Activated CD4-positive, alpha-beta T cell treated with anti-CD3 and anti-CD28 coated beads, Interleukin-2, amount 50 U/mL, for 48 hours (primary cell): ENCODE results near the gene RASGRP1.
"Not testable (repeated sequence)": the region's sequence is repeated elsewhere in the genome, so short reads cannot be mapped to it uniquely, and the experiment has no call there.

Experiments
- DNase-seq, 2 experiments: peaks; one replicate each; pipeline ENCODE4 v3.0.0-alpha.2; 2020

RASGRP1 gene

GRCh38 chr15:38564557-38565286 lies at the start of gene RASGRP1:
Gene RASGRP1 (minus strand): TSS chr15:38564814. CDS start chr15:38564628, 186 bp downstream.
- peak; percentile 81 to 85 for DNase-seq

- peak; percentile 34 to 55 for DNase-seq
These were observed 48.5 kb upstream of the RASGRP1 start for GRCh38 chr15:38613085-38613484.

DNA sequence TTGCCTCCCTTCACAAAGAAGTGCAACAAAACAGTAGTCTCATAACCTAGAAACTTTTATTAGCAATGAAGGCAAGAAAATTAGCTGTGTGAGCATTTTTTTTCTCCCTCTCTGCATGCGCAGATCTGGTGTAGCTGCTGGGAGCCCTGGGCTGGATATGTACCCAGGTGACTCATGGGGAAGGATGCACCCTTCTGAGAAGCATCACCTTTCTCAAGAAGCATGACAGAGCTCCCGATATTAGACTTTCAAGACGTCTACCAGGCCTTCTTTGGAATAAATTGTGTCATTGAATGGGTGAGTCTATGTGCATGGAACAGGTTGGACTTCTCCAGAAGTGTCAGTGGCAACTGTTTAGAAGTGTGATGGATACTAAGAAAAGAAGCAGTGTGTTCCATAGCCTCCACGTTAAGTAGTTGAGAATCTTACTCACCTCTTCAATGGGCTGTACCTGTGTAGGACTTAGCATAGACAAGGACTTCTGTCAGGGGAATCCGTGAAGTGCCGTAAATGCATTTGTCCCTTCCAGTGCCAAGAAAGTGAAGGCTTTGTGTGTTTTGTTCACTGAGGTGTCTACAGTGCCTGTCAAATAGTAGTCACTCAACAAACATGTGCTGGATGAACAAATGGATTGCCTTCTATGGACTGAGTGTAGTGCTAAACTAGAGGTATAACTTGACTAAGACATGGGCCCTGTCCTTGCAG lies 47.7 kb upstream of the RASGRP1 start:
- DNase-seq, result peak; percentile 64 to 72

- peak; percentile 57 to 72 for DNase-seq
These were observed 46.6 kb upstream of the RASGRP1 start for GRCh38 chr15:38611228-38611627.

DNA sequence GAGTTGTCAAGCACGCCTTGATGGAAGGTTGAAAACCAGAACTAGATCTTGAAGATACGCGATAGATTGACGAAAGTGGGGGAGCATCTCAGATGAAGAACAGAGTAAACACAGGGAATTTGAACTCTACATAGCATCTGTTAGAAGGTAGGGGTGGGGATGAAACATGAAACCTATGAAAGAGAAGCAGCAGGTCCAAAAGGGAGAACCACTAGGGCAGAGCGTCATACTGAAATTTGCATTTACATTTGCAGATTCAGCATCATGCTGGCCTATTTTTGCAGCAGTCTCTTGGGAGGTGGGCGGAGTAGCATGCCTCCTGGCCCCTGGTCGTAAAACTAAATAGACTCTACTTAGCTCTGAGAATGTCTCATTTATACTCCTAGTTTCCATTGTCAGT lies 46.1 kb upstream of the RASGRP1 start:
- DNase-seq, result peak; percentile 55 to 68

- DNase-seq, result no peak
These were observed 44.6 kb upstream of the RASGRP1 start for GRCh38 chr15:38609097-38609738.

DNA sequence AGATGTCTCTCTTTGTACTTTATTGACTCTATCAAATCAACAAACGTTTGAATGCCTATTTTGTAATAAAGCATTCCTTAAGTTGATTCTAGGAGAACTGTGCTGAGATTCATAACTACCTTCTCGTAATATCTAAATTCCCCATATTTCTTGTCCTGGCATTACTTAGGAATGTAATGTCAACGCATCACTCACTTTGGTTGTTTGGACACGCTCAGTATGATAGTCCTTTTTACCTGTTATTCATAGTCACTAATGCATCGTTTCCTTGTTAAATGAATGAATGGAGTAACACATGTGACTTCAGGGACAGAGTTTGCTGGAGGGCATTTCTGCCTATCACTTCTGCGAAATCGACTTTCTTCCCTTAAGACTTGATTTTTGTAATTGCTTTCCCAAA lies 44.1 kb upstream of the RASGRP1 start:
- DNase-seq, result no peak

DNA sequence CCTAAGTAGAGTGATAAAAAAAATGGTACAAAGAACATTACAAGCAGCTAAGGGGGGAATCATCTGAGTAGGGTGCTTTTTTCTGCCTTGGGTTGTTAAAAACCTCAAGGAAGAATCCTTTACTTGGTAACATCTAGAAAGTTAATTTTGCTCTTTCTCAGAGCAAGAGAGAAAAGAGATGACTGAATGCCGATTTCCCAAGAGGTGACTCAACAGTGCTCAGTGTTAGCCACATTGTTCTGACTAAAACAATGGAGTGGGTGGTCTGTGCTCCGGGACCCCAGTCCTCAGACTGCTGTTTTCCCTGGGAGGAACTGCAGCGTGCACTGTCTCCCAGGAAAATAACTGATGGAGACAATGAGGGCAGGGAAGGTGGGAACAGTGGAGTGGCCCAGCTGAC lies 41.1 kb upstream of the RASGRP1 start:
- peak in 1 of 2 experiments; percentile 29 for DNase-seq

- DNase-seq, result no peak
These were observed 39.1 kb upstream of the RASGRP1 start for GRCh38 chr15:38603672-38604071.

DNA sequence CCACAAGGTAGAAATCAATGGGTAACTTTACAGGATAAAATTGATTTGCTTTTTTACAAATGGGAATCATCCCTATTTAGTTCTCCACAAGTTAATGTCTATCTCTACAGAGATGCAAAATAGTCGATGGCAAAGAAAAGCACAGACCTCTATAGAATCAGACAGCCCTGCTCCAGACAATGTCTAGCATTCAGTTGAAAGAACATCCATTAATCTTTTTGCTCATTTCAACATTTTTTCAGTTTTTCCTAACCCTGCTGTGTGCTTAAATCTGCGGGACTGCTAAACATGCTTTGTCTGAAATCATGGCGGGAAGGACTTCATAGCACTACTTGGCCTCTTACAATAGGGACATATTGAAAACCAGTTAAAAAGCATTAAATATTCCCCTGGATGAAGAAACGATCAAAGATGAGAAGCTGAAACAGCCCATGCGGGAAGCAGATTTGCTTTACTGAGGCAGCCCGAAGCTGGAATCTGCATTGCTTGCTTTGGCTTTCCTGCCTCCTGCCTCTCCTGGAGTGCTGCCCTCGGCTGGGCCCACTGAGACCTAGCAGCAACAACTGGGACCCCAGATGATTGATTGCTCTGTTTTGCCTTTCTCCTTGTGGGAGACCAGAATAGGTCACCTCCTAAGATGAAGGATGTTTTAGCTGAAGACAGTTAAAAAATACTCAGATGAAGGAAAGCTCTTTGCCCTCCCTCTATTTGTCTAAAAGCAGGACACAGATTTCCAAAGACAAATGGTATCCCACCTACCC lies 38.5 kb upstream of the RASGRP1 start:
- DNase-seq, result no peak

DNA sequence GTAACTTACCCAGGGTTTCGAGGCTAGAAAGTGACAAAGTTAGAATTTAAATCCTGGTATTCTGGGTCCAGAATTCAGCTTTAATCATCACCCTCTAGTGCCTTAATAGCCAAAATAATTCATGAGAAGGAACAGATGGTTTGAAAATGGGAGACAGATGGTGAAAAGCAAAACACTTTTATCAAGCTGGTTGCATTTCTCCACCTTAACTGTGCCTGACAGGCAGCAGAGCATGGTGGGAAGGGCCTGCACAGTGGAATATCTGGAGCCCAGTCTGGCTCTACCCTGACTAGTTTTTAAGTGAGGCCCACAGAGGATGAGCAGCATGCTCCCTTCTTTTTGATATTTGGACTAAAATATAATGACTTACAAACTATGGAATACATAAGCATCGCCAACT lies 35.6 kb upstream of the RASGRP1 start:
- DNase-seq, result no peak

GRCh38 chr15:38598749-38599148 lies 34.1 kb upstream of the RASGRP1 start:
- no peak for DNase-seq

GRCh38 chr15:38597219-38597800 lies 32.7 kb upstream of the RASGRP1 start:
- no peak for DNase-seq

- DNase-seq, result no peak
These were observed 28.9 kb upstream of the RASGRP1 start for GRCh38 chr15:38593524-38593923.

GRCh38 chr15:38589502-38589901 lies 24.9 kb upstream of the RASGRP1 start:
- DNase-seq, result peak in 1 of 2 experiments; percentile 35

DNA sequence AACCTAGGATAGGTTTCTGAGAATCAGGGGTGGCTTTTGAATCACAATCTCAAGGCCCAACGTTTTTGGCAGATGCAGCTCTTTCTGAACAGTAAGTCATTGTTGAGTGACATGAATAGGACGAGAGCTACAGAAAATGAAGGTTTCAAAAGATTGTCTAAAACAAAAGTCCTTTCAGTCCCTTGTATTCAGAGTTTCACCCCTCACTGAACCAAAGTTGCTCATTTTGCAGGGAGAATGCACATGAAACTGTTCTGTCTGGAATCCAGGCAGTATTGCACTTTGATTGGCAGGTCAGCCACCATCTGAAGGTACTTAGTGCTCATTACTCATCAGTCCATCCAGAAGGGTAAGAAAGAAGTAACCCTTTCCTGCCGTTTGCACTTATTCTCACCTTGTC lies 24.1 kb upstream of the RASGRP1 start:
- no peak for DNase-seq

GRCh38 chr15:38587214-38587613 lies 22.6 kb upstream of the RASGRP1 start:
- DNase-seq, result no peak

DNA sequence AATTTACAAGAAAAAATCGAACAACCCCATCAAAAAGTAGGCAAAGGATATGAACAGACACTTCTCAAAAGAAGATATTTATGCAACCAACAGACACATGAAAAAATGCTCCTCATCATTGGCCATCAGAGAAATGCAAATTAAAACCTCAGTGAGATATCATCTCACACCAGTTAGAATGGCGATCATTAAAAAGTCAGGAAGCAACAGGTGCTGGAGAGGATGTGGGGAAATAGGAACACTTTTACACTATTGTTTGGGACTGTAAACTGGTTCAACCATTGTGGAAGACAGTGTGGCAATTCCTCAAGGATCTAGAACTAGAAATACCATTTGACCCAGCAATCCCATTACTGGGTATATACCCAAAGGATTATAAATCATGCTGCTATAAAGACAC lies 21.4 kb upstream of the RASGRP1 start:
- not testable (repeated sequence) for DNase-seq

DNA sequence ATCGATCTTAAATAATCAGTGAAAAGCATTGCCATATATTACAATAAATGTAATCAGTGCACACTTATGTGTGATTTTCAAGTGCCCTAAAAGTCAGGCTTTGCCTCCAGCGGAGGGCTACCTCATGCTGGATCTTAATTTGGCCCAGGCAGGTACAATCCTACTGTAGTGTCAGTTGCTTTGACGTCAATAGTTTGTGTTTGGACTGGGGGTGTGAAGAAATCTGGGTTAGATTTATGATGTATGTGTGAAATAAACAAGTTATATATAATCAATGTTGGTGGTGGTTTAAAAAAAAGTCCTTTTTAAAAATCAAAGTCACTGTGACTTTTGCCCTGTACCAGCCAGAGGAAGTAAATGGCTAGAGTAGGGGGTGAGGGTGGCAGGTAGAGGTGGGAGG lies 14.0 kb upstream of the RASGRP1 start:
- DNase-seq, result no peak

GRCh38 chr15:38577424-38577987 lies 12.9 kb upstream of the RASGRP1 start:
- DNase-seq, result no peak

DNA sequence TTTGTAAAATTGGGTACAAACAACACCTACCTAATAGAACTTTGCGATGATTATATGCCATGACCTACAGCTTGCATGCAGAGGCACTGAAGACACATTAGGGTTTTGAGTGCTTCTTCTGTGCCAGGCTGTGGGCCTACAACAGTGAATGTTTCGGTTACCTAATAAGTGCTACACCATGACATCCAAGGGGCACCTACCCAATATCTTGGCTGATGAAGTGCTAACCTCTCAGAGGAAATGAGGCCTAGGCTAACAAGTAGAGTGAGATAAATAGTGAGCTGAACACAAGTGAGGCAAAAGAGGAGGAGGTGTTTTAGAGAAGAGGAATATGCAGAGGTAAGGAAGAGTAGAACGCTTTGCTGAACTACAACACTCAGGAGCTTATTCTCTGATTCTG lies 12.2 kb upstream of the RASGRP1 start:
- no peak for DNase-seq

DNA sequence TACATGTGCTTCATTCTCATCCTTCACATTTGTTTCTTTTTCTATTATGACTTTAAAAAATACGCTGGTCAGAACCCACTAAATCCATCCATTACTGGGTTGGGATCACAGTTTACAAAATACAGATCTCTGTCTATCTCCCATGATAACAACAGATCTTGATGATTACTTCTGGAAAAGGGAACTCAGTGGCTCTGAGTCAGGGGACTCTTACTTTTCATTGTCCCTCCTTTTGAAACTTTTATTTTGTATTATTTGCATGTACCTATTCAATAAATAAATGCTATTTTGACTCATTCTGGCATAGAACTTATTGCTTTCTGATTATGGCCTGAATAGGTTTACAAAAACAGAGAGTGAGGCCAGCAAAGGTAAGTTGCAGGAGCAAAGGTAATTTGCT lies 11.6 kb upstream of the RASGRP1 start:
- no peak for DNase-seq
